Suprapubic skin (tissue), 4 donors: ENCODE measurements around the gene DNAJC15. TPM values are rescaled to one million over a fixed set of nuclear protein-coding genes. Genes with fewer than 3 reads are reported as not detected.
"Not testable (repeated sequence)": the region's sequence is repeated elsewhere in the genome, so short reads cannot be mapped to it uniquely, and the experiment has no call there.

Experiments used
- DNase-seq, 2 donors: peaks; one replicate each; pipeline ENCODE4 v3.0.0-alpha.2; 2019; ENCODE audit warnings: low spot score in 2 of 2
- H3K27ac ChIP-seq: fragments of 200-600 bp; sonication (generic); one replicate; pipeline ENCODE4 v1.5.1; 2019
- H3K27me3 ChIP-seq: fragments of 200-600 bp; sonication (generic); one replicate; pipeline ENCODE4 v1.5.1; 2019
- H3K36me3 ChIP-seq: fragments of 200-600 bp; sonication (generic); one replicate; pipeline ENCODE4 v1.5.1; 2019
- H3K4me1 ChIP-seq: fragments of 200-600 bp; sonication (generic); one replicate; pipeline ENCODE4 v1.5.1; 2019
- H3K4me3 ChIP-seq: fragments of 200-600 bp; sonication (generic); one replicate; pipeline ENCODE4 v1.5.1; 2019; ENCODE audit warnings: mild to moderate bottlenecking
- H3K9me3 ChIP-seq: fragments of 200-600 bp; sonication (generic); one replicate; pipeline ENCODE4 v1.5.1; 2019
- EP300 ChIP-seq: sonication (generic); formaldehyde crosslinking; IDR thresholded peaks from one replicate; pipeline ENCODE4 v1.6.1; 2017; ENCODE audit warnings: antibody characterized with exemption
- POLR2A ChIP-seq, 2 donors: fragments of 450-650 bp; IDR thresholded peaks; one replicate each; pipeline ENCODE4 v1.6.1; 2017; ENCODE audit warnings: antibody characterized with exemption in 2 of 2, mild to moderate bottlenecking in 2 of 2, moderate library complexity in 2 of 2
- POLR2AphosphoS5 ChIP-seq, 3 donors: sonication (generic); formaldehyde crosslinking; IDR thresholded peaks; one replicate each; pipeline ENCODE4 v1.6.1; 2017; ENCODE audit warnings: antibody characterized with exemption in 3 of 3
- WGBS: methylation state at CpG from one replicate; pipeline ENCODE4 v1.1.5; 2018; 5-methylcytosine and 5-hydroxymethylcytosine counted together
- total RNA-seq, 4 donors: library from RNA; depleted of rRNA; stranded (reverse); fragments of >200 nt; gene quantifications; one replicate each; pipeline ENCODE4 v1.1.0, GENCODE V29; 2016
- TF ChIP-seq, protein P1 (sequence below), 2 donors: fragments of 200-600 bp in 1 of 2; fragments of 450-650 bp in 1 of 2; sonication (generic) in 1 of 2; IDR thresholded peaks; one replicate each; pipeline ENCODE4 v1.5.1; 2016 to 2019; ENCODE audit warnings: antibody characterized with exemption in 2 of 2, mild to moderate bottlenecking in 1 of 2, moderate library complexity in 1 of 2

DNAJC15 gene
- total RNA-seq, 4 donors from 2014 or later = 5.6 to 10.9 (median 8.0) TPM

DNA sequence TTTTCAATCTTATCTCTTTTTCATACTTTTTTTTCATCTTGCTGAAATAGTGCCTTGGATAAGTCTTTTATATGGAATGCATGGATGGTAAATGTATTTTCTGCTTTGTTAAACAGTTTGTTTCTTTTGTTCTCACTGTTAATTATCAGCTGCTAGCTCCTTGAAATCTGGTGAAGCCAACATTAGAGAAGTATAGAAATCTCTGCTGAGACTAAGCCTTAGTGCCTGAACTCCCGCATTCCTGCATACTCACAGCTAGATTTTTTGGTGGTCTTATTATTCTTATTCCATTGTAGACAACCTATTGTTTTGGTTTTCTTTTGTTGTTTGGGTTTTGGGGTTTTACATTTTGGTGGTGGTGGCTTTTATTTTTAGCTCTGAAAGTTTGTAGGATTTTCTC lies 48.4 kb downstream of the DNAJC15 start:
- TF ChIP-seq, protein P1, sequence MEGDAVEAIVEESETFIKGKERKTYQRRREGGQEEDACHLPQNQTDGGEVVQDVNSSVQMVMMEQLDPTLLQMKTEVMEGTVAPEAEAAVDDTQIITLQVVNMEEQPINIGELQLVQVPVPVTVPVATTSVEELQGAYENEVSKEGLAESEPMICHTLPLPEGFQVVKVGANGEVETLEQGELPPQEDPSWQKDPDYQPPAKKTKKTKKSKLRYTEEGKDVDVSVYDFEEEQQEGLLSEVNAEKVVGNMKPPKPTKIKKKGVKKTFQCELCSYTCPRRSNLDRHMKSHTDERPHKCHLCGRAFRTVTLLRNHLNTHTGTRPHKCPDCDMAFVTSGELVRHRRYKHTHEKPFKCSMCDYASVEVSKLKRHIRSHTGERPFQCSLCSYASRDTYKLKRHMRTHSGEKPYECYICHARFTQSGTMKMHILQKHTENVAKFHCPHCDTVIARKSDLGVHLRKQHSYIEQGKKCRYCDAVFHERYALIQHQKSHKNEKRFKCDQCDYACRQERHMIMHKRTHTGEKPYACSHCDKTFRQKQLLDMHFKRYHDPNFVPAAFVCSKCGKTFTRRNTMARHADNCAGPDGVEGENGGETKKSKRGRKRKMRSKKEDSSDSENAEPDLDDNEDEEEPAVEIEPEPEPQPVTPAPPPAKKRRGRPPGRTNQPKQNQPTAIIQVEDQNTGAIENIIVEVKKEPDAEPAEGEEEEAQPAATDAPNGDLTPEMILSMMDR (IDR thresholded peaks at IDR 0.05) = no peak
- no peak for TF ChIP-seq POLR2A (IDR thresholded peaks at IDR 0.05)
- no peak for TF ChIP-seq EP300
- no peak for TF ChIP-seq POLR2AphosphoS5 (IDR thresholded peaks at IDR 0.05)
- Histone ChIP-seq H3K4me1 (no peaks in the 10 kb centered on the region), H3K27me3 (no peaks in the 10 kb centered on the region), H3K9me3 (no peaks in the 10 kb centered on the region), H3K4me3 (no peak overlapping the region), H3K27ac (no peak overlapping the region), H3K36me3 (peaks cover 14% of the 10 kb centered on the region)
- no peak for DNase-seq
- WGBS = 89% methylated on average over 1 of the region's 1 CpG

DNA sequence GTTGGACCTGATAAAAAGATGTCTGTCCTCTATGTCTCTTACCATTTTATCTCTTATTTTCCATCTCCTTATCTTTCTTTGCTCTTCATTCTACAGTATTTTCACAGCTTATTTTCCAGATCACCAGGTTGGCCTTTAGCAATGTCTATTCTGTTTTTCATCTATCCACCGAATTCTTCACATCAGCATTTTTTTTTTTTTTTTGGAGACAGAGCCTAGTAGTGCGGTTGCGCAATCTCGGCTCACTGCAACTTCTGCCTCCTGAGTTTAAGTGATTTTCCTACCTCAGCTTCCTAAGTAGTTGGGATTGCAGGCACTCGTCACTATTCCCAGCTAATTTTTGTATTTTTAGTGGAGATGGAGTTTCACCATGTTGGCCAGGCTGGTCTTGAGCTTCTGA lies 49.0 kb downstream of the DNAJC15 start:
- Histone ChIP-seq H3K4me1 (no peaks in the 10 kb centered on the region), H3K4me3 (no peak overlapping the region), H3K27ac (no peak overlapping the region), H3K36me3 (peaks cover 14% of the 10 kb centered on the region), H3K27me3 (no peaks in the 10 kb centered on the region), H3K9me3 (no peaks in the 10 kb centered on the region)
- no peak for DNase-seq
- 90% methylated on average over 5 of the region's 5 CpGs for WGBS
- TF ChIP-seq POLR2A (IDR thresholded peaks at IDR 0.05) (no peak), EP300 (no peak), POLR2AphosphoS5 (IDR thresholded peaks at IDR 0.05) (no peak)
- TF ChIP-seq, protein P1 (IDR thresholded peaks at IDR 0.05) = no peak

DNA sequence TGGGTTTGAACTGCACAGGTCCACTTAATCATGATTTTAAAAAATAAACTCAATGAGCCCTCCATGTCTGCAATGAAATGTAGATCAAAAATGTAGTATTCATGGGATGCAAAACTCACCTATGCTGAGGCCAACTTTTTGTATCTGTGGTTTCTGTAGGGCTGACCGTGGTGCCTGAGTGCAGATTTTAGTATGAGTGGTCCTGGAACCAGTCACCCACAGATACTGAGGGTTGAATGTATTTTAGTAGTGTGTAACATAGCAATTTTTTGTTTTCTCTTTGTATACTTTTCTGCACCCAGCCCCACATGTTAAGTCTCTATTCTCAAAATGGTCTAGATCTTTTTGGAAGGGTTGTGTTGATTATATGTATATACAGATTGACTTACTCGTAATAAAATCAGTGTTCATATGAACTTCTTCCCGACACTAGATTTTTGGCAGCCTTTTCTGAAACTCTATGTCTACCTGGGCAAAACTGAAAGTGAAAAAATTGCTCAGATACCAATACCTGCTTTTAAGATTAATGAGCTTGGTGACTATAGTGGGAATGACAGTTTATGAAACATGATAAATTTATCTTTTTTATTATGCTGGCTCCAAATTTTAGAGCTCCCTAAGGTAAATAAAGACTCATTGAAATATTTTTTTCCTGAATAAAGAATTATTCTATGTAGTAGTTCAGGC lies 51.6 kb downstream of the DNAJC15 start:
- WGBS = 65% methylated on average over 3 of the region's 3 CpGs
- H3K9me3 ChIP-seq = no peaks in the 10 kb centered on the region

DNA sequence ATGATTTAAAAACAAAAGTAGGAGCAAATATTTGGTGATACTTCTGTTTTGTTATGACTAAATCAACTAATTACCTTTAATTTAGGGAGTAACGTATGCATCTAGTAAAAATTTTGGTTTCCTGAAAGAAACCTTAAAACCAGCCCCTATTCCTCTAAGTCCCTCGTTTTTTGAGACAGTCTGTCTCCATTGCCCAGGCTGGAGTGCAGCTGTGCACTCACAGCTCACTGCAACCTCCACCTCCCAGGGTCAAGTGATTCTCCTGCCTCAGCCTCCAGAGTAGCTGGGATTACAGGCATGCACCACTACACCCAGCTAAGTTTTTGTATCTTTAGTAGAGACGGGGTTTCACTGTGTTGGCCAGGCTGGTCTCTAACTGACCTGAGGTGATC lies 52.1 kb downstream of the DNAJC15 start:
- not testable (repeated sequence) for H3K4me1 ChIP-seq, H3K4me3 ChIP-seq, H3K36me3 ChIP-seq, DNase-seq, H3K27me3 ChIP-seq, H3K9me3 ChIP-seq, H3K27ac ChIP-seq
- 81% methylated on average over 3 of the region's 3 CpGs for WGBS

More for the DNA sequence above, 51.6 kb downstream of the DNAJC15 start:
- Histone ChIP-seq H3K4me1 (no peaks in the 10 kb centered on the region), H3K27ac (no peak overlapping the region), H3K4me3 (no peak overlapping the region), H3K27me3 (no peaks in the 10 kb centered on the region), H3K36me3 (peaks cover 6% of the 10 kb centered on the region)
- no peak for TF ChIP-seq POLR2A (IDR thresholded peaks at IDR 0.05)
- TF ChIP-seq EP300 = no peak
- DNase-seq = no peak

DNA sequence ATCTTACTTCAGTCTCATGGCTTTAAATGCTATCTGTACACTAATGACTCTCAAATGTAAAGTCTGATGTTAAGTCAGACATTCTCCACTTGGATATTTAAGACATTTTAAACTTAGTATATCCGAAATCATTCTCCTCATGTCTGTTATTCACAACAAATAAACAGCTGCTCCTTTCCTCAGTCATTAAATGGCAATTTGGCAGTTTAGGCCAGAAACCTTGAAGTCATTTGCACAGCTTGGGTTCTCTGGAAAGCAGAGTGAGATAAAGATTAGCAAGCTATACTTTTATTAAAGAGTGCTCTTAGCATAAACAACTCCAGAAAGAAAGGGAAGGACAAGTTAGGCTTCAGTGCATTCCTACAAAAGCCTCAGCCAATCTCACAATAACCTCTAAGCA lies 53.7 kb downstream of the DNAJC15 start:
- no peak overlapping the region for H3K4me3 ChIP-seq
- no peak for TF ChIP-seq POLR2AphosphoS5 (IDR thresholded peaks at IDR 0.05)
- TF ChIP-seq POLR2A (IDR thresholded peaks at IDR 0.05) = no peak
- TF ChIP-seq, protein P1 (IDR thresholded peaks at IDR 0.05) = no peak
- no peak for TF ChIP-seq EP300
- no peak overlapping the region for H3K27ac ChIP-seq
- H3K9me3 ChIP-seq = no peaks in the 10 kb centered on the region
- 71% methylated on average over 1 of the region's 1 CpG for WGBS
- H3K4me1 ChIP-seq = no peaks in the 10 kb centered on the region
- DNase-seq = no peak
- H3K36me3 ChIP-seq = no peaks in the 10 kb centered on the region
- no peaks in the 10 kb centered on the region for H3K27me3 ChIP-seq

DNA sequence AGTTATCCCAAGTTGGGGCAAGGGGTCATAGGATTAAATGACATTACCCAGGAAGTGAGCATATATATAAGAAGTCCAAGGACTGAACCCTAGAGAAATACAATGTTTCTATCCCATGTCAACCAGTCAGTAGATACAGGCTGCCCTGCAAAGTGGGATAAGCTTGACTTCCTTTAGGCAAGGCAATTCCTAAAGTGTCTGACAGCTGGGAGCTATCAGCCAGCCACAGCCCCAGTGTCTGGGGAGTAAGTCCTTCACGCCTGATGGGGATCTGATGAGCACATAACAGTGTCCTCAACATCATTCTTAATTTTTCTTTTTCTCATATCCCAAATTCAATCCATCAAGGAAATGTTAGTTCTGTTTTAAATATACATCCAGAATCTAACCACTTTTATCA lies 54.1 kb downstream of the DNAJC15 start:
- TF ChIP-seq POLR2AphosphoS5 (IDR thresholded peaks at IDR 0.05) (no peak), POLR2A (IDR thresholded peaks at IDR 0.05) (no peak), EP300 (no peak)
- TF ChIP-seq, protein P1 (IDR thresholded peaks at IDR 0.05) = no peak
- no peak for DNase-seq
- 74% methylated on average over 1 of the region's 1 CpG for WGBS
- no peaks in the 10 kb centered on the region for H3K4me1 ChIP-seq
- H3K4me3 ChIP-seq = no peak overlapping the region
- H3K27ac ChIP-seq = no peak overlapping the region
- H3K36me3 ChIP-seq = no peaks in the 10 kb centered on the region
- H3K9me3 ChIP-seq = no peaks in the 10 kb centered on the region
- H3K27me3 ChIP-seq = no peaks in the 10 kb centered on the region
